ENCODE data around the gene FILIP1L.

The FILIP1L gene

GRCh38 chr3:100151024-100151707, 36.9 kb upstream of the FILIP1L start:
- Histone ChIP-seq H3K9me2 (replicated peaks; ENCODE audit: low read depth, low read length) (no peaks in the 10 kb centered on the region), H3K4me1 (ENCODE audit: insufficient read depth, low read length, poor library complexity, severe bottlenecking) (no peaks in the 10 kb centered on the region), H3F3A (ENCODE audit: low read depth) (no peaks in the 10 kb centered on the region), H3K27me3 (ENCODE audit: insufficient read depth, low read length, poor library complexity, severe bottlenecking) (no peaks in the 10 kb centered on the region), H3K4me3 (ENCODE audit: low read length, poor library complexity, severe bottlenecking) (no peak overlapping the region), H3K36me3 (ENCODE audit: insufficient read depth, low read length) (peaks cover 6% of the 10 kb centered on the region), H3K79me2 (ENCODE audit: insufficient read depth, low read length) (no peaks in the 10 kb centered on the region), H2AFZ (ENCODE audit: low read length) (no peak overlapping the region), H3K9me3 (ENCODE audit: insufficient read depth, low read depth, low read length) (peaks cover 6% of the 10 kb centered on the region; the same call in 1 of the 2 replicates), H3K9ac (ENCODE audit: low read depth, low read length, poor library complexity, severe bottlenecking) (no peak overlapping the region), H3K4me2 (ENCODE audit: low read depth, low read length, poor library complexity, severe bottlenecking) (no peak overlapping the region), H4K20me1 (ENCODE audit: insufficient read depth, low read length, poor library complexity, severe bottlenecking) (no peaks in the 10 kb centered on the region)
- TF ChIP-seq EZH2phosphoT487 (IDR thresholded peaks at IDR 0.05; ENCODE audit: borderline replicate concordance), result no peak
- TF ChIP-seq, protein P1, sequence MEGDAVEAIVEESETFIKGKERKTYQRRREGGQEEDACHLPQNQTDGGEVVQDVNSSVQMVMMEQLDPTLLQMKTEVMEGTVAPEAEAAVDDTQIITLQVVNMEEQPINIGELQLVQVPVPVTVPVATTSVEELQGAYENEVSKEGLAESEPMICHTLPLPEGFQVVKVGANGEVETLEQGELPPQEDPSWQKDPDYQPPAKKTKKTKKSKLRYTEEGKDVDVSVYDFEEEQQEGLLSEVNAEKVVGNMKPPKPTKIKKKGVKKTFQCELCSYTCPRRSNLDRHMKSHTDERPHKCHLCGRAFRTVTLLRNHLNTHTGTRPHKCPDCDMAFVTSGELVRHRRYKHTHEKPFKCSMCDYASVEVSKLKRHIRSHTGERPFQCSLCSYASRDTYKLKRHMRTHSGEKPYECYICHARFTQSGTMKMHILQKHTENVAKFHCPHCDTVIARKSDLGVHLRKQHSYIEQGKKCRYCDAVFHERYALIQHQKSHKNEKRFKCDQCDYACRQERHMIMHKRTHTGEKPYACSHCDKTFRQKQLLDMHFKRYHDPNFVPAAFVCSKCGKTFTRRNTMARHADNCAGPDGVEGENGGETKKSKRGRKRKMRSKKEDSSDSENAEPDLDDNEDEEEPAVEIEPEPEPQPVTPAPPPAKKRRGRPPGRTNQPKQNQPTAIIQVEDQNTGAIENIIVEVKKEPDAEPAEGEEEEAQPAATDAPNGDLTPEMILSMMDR (conservative IDR thresholded peaks at IDR 0.05; ENCODE audit: low read length), result no peak

GRCh38 chr3:100150473-100150872, 36.2 kb upstream of the FILIP1L start:
- no peaks in the 10 kb centered on the region for H3F3A ChIP-seq (ENCODE audit: low read depth)
- 0 out of 2 replicates have a peak, but pooled peaks cover 3% of the 10 kb centered on the region for H3K9me3 ChIP-seq (ENCODE audit: insufficient read depth, low read depth, low read length)
- H3K36me3 ChIP-seq (ENCODE audit: insufficient read depth, low read length), result peaks cover 6% of the 10 kb centered on the region
- H3K79me2 ChIP-seq (ENCODE audit: insufficient read depth, low read length), result no peaks in the 10 kb centered on the region
- TF ChIP-seq, protein P1 (conservative IDR thresholded peaks at IDR 0.05; ENCODE audit: low read length), result no peak
- no peak for TF ChIP-seq EZH2phosphoT487 (IDR thresholded peaks at IDR 0.05; ENCODE audit: borderline replicate concordance)
- H3K4me3 ChIP-seq (ENCODE audit: low read length, poor library complexity, severe bottlenecking), result no peak overlapping the region
- H3K9me2 ChIP-seq (replicated peaks; ENCODE audit: low read depth, low read length), result no peaks in the 10 kb centered on the region
- H4K20me1 ChIP-seq (ENCODE audit: insufficient read depth, low read length, poor library complexity, severe bottlenecking), result no peaks in the 10 kb centered on the region
- H3K27me3 ChIP-seq (ENCODE audit: insufficient read depth, low read length, poor library complexity, severe bottlenecking), result no peaks in the 10 kb centered on the region
- H3K4me2 ChIP-seq (ENCODE audit: low read depth, low read length, poor library complexity, severe bottlenecking), result no peak overlapping the region
- H3K9ac ChIP-seq (ENCODE audit: low read depth, low read length, poor library complexity, severe bottlenecking), result no peak overlapping the region
- H2AFZ ChIP-seq (ENCODE audit: low read length), result no peak overlapping the region
- no peaks in the 10 kb centered on the region for H3K4me1 ChIP-seq (ENCODE audit: insufficient read depth, low read length, poor library complexity, severe bottlenecking)

DNA sequence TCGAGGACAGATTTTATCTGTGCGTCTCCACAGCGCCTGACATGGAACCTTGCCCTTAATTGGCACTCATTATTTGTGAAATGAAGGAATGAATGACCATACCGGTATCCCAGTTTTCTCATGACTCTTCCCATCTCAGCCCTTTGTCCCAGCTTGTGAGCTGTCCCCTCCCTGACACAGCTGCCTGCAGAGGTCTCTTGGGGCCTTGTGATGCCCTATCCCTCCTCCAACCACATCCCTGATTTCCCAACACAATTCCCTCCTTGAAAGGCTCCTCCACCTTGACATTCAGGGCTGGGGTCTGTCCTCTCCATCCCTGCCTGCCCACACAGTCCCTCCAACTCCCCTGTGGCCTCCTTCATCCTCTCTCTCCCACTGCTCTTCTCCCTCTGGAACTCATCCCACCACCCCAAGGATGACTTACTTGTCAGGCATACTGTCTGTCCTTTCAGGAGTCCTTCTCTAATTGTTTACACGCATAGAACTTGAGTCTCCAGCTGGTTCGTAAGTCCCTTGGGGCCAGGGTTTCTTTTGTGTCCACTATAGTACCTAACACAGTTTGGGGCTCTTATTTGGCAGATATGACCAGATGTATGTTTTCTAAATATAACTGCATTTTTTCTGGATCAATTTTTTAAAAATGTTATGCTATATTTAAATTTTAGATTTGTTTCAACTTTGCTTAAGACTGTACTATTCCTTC, 35.6 kb upstream of the FILIP1L start:
- Histone ChIP-seq H3K4me2 (ENCODE audit: low read depth, low read length, poor library complexity, severe bottlenecking) (no peak overlapping the region), H3K9me2 (replicated peaks; ENCODE audit: low read depth, low read length) (no peaks in the 10 kb centered on the region), H2AFZ (ENCODE audit: low read length) (no peak overlapping the region), H3K4me1 (ENCODE audit: insufficient read depth, low read length, poor library complexity, severe bottlenecking) (no peaks in the 10 kb centered on the region), H4K20me1 (ENCODE audit: insufficient read depth, low read length, poor library complexity, severe bottlenecking) (no peaks in the 10 kb centered on the region), H3K4me3 (ENCODE audit: low read length, poor library complexity, severe bottlenecking) (no peak overlapping the region), H3K9ac (ENCODE audit: low read depth, low read length, poor library complexity, severe bottlenecking) (no peak overlapping the region), H3F3A (ENCODE audit: low read depth) (no peaks in the 10 kb centered on the region), H3K36me3 (ENCODE audit: insufficient read depth, low read length) (no peaks in the 10 kb centered on the region), H3K9me3 (ENCODE audit: insufficient read depth, low read depth, low read length) (no peaks in the 10 kb centered on the region), H3K79me2 (ENCODE audit: insufficient read depth, low read length) (no peaks in the 10 kb centered on the region), H3K27me3 (ENCODE audit: insufficient read depth, low read length, poor library complexity, severe bottlenecking) (no peaks in the 10 kb centered on the region)
- TF ChIP-seq EZH2phosphoT487 (IDR thresholded peaks at IDR 0.05; ENCODE audit: borderline replicate concordance), result no peak
- TF ChIP-seq, protein P1 (conservative IDR thresholded peaks at IDR 0.05; ENCODE audit: low read length), result no peak

All from Loucy (cell line).